MCF 10A (cell line): Measurements from ENCODE around the gene UQCC2. TPM values are rescaled to one million over a fixed set of nuclear protein-coding genes. Genes with fewer than 3 reads are reported as not detected.

Source experiments
- BruUV-seq: library from RNA; stranded (reverse); fragments of 400-500 nt; replicated peaks from 2 replicates; lab custom pipeline; 2021; lab: Mats Ljungman, UMichigan
- CTCF ChIA-PET: fragments of 300-600 bp; sonication (Branson Sonifier 250); formaldehyde crosslinking; extraction: SDS; loops from one replicate; lab custom pipeline; 2021; ENCODE audit warnings: antibody characterized with exemption, inconsistent platforms; lab: Yijun Ruan, JAX
- POLR2A ChIA-PET: fragments of 300-600, 350-650 bp; sonication (Branson Sonifier 250); formaldehyde crosslinking; extraction: SDS; loops from one replicate; lab custom pipeline; 2020; ENCODE audit warnings: antibody characterized with exemption, inconsistent platforms; lab: Yijun Ruan, JAX
- DNase-seq: peaks from one replicate; pipeline ENCODE4 v3.0.0-alpha.2; 2018; ENCODE audit not compliant: unreplicated experiment
- H3K27ac Mint-ChIP-seq: one replicate; pipeline ENCODE4 v1.8.0; 2022; ENCODE audit warnings: mild to moderate bottlenecking, low read depth, mixed read lengths; ENCODE audit not compliant: unreplicated experiment
- H3K27me3 Mint-ChIP-seq: one replicate; pipeline ENCODE4 v1.8.0; 2022; ENCODE audit warnings: mixed read lengths; ENCODE audit not compliant: insufficient read depth, unreplicated experiment
- H3K36me3 Mint-ChIP-seq: one replicate; pipeline ENCODE4 v1.8.0; 2022; ENCODE audit warnings: mild to moderate bottlenecking, moderate library complexity, mixed read lengths; ENCODE audit not compliant: insufficient read depth, unreplicated experiment
- H3K4me1 Mint-ChIP-seq: one replicate; pipeline ENCODE4 v1.8.0; 2022; ENCODE audit warnings: mixed read lengths; ENCODE audit not compliant: insufficient read depth, unreplicated experiment
- H3K4me3 Mint-ChIP-seq: one replicate; pipeline ENCODE4 v1.8.0; 2022; ENCODE audit warnings: mild to moderate bottlenecking, moderate library complexity, mixed read lengths; ENCODE audit not compliant: unreplicated experiment
- H3K9me3 Mint-ChIP-seq: one replicate; pipeline ENCODE4 v1.8.0; 2022; ENCODE audit warnings: mixed read lengths; ENCODE audit not compliant: unreplicated experiment
- CTCF ChIP-seq: fragments of 200-600 bp; IDR thresholded peaks from one replicate; pipeline ENCODE4 v1.8.0; 2022; ENCODE audit warnings: antibody characterized with exemption, mild to moderate bottlenecking; ENCODE audit not compliant: unreplicated experiment
- intact Hi-C: fragments of 100-400 bp; cut with micrococcal nuclease; formaldehyde crosslinking; loops from 2 replicates; pipeline ENCODE4 v1.14.1; 2022
- total RNA-seq: library from RNA; stranded (reverse); gene quantifications from 2 replicates; pipeline ENCODE4 v1.2.3, GENCODE V29; 2022

UQCC2 gene
- total RNA-seq, 1 experiment from 2014 or later = 122 TPM

GRCh38 chr6:33692760-33693158, 18.7 kb downstream of the UQCC2 start:
- H3K36me3 Mint-ChIP-seq = peaks cover 95% of the 10 kb centered on the region
- ChIA-PET CTCF (interaction anchor here (2.3 to 2.9 kb wide), 2 partner anchors 20 to 103 kb away, joined by 8 to 15 read pairs; no protein-coding TSS in a partner anchor), POLR2A (interaction anchor here (1.8 kb wide), 1 partner anchor 18 kb away, joined by 7 read pairs; the partner anchor contains the start of gene UQCC2)
- H3K27ac Mint-ChIP-seq = no peak overlapping the region
- H3K9me3 Mint-ChIP-seq = no peaks in the 10 kb centered on the region
- no peak for DNase-seq
- intact Hi-C loops = no loop called here
- H3K4me1 Mint-ChIP-seq = peaks cover 8% of the 10 kb centered on the region
- H3K4me3 Mint-ChIP-seq = no peak overlapping the region
- no peak for TF ChIP-seq CTCF
- BruUV-seq = no TSS peak
- no peaks in the 10 kb centered on the region for H3K27me3 Mint-ChIP-seq

- Mint-ChIP-seq H3K4me1 (peaks cover 8% of the 10 kb centered on the region), H3K27me3 (no peaks in the 10 kb centered on the region), H3K4me3 (no peak overlapping the region), H3K27ac (no peak overlapping the region), H3K9me3 (no peaks in the 10 kb centered on the region), H3K36me3 (peaks cover 91% of the 10 kb centered on the region)
- no peak for TF ChIP-seq CTCF
- intact Hi-C loops = no loop called here
- ChIA-PET CTCF (interaction anchor here (0.9 to 2.9 kb wide), 3 partner anchors 19 to 102 kb away, joined by 3 to 15 read pairs (median 8); no protein-coding TSS in a partner anchor), POLR2A (interaction anchor here (1.8 kb wide), 1 partner anchor 19 kb away, joined by 7 read pairs; the partner anchor contains the start of gene UQCC2)
- peak; percentile 44 for DNase-seq
- BruUV-seq = no TSS peak
Measured at GRCh38 chr6:33692078-33692759, 19.3 kb downstream of the UQCC2 start.

- H3K27ac Mint-ChIP-seq = no peak overlapping the region
- intact Hi-C loops = no loop called here
- POLR2A ChIA-PET = no interaction called here
- H3K4me1 Mint-ChIP-seq = peaks cover 8% of the 10 kb centered on the region
- H3K36me3 Mint-ChIP-seq = peaks cover 90% of the 10 kb centered on the region
- no peak for DNase-seq
- TF ChIP-seq CTCF = no peak
- no peak overlapping the region for H3K4me3 Mint-ChIP-seq
- H3K9me3 Mint-ChIP-seq = no peaks in the 10 kb centered on the region
- H3K27me3 Mint-ChIP-seq = no peaks in the 10 kb centered on the region
- BruUV-seq = no TSS peak
- CTCF ChIA-PET = interaction anchor here (0.6 to 2.3 kb wide), 4 partner anchors 11 to 102 kb away, joined by 3 to 12 read pairs (median 6); no protein-coding TSS in a partner anchor
Measured at GRCh38 chr6:33691456-33692077, 19.9 kb downstream of the UQCC2 start.

GRCh38 chr6:33690766-33691165, 20.7 kb downstream of the UQCC2 start:
- intact Hi-C loops = no loop called here
- no peak for TF ChIP-seq CTCF
- Mint-ChIP-seq H3K27ac (no peak overlapping the region), H3K4me1 (peaks cover 8% of the 10 kb centered on the region), H3K36me3 (peaks cover 88% of the 10 kb centered on the region), H3K27me3 (no peaks in the 10 kb centered on the region), H3K9me3 (no peaks in the 10 kb centered on the region), H3K4me3 (no peak overlapping the region)
- DNase-seq = no peak
- CTCF ChIA-PET = interaction anchor here (0.6 to 1.7 kb wide), 5 partner anchors 10 to 101 kb away, joined by 3 to 12 read pairs (median 3); no protein-coding TSS in a partner anchor
- no TSS peak for BruUV-seq
- POLR2A ChIA-PET = no interaction called here
